ENCODE measurements around the gene GREB1.

GRCh38 chr2:11682590-11682915 is 148.7 kb downstream of the GREB1 start:
- TF ChIP-seq ZNF384 (IDR thresholded peaks at IDR 0.05) (no peak), HDGF (IDR thresholded peaks at IDR 0.05; ENCODE audit: borderline replicate concordance) (no peak), FOXA1 (IDR thresholded peaks at IDR 0.05) (no peak), SP1 (IDR thresholded peaks at IDR 0.05) (no peak), ELF4 (IDR thresholded peaks at IDR 0.05) (no peak), FOXM1 (IDR thresholded peaks at IDR 0.05; ENCODE audit: borderline replicate concordance) (no peak), L3MBTL2 (conservative IDR thresholded peaks at IDR 0.05) (no peak)

Data from HEK293T (cell line).